T47D (cell line): ENCODE data around the gene KLF15.

Source experiments
- DNase-seq, 2 experiments: peaks; one replicate each; pipeline versions ENCODE4 v3.0.0 to v3.0.0-alpha.2; 2011 to 2012; ENCODE audit warnings: low read depth in 1 of 2, low spot score in 1 of 2
- JUND ChIP-seq: IDR thresholded peaks from 2 replicates; pipeline ENCODE4 v1.6.1; 2012; ENCODE audit warnings: low read depth
- in situ Hi-C: cut with HindIII; loops from 2 replicates; pipeline ENCODE4 v1.10.0; 2016; ENCODE audit warnings: low sequenced_read_pairs, low pct_unique_long_range_greater_than_20kb

The KLF15 gene

GRCh38 chr3:126345641-126346460, 11.4 kb downstream of the KLF15 start:
- no peak for TF ChIP-seq JUND

GRCh38 chr3:126345231-126345630, 12.0 kb downstream of the KLF15 start:
- in situ Hi-C loops: no loop called here
- no peak for TF ChIP-seq JUND
- DNase-seq: no peak

More at GRCh38 chr3:126345641-126346460, 11.4 kb downstream of the KLF15 start:
- no peak for DNase-seq
- in situ Hi-C loops: no loop called here

- no peak for DNase-seq
- no peak for TF ChIP-seq JUND
- in situ Hi-C loops: no loop called here
Observed at GRCh38 chr3:126344380-126345041, 12.7 kb downstream of the KLF15 start.

- in situ Hi-C loops: no loop called here
- no peak for DNase-seq
- no peak for TF ChIP-seq JUND
Observed at GRCh38 chr3:126343649-126344035, 13.6 kb downstream of the KLF15 start.

GRCh38 chr3:126342991-126343648, 14.1 kb downstream of the KLF15 start:
- TF ChIP-seq JUND: no peak
- DNase-seq: no peak
- in situ Hi-C loops: no loop called here

GRCh38 chr3:126342211-126342610, 15.0 kb downstream of the KLF15 start:
- no peak for TF ChIP-seq JUND
- in situ Hi-C loops: no loop called here
- DNase-seq: no peak

- no peak for DNase-seq
- no peak for TF ChIP-seq JUND
- in situ Hi-C loops: no loop called here
Observed at GRCh38 chr3:126341755-126342150, 15.5 kb downstream of the KLF15 start.

- no peak for TF ChIP-seq JUND
- DNase-seq: no peak
- in situ Hi-C loops: no loop called here
Observed at GRCh38 chr3:126340943-126341754, 16.1 kb downstream of the KLF15 start.

GRCh38 chr3:126340596-126340942, 16.6 kb downstream of the KLF15 start:
- TF ChIP-seq JUND: no peak
- no peak for DNase-seq
- in situ Hi-C loops: no loop called here

GRCh38 chr3:126340081-126340511, 17.1 kb downstream of the KLF15 start:
- in situ Hi-C loops: no loop called here
- TF ChIP-seq JUND: no peak
- no peak for DNase-seq

- in situ Hi-C loops: no loop called here
- DNase-seq: no peak
- no peak for TF ChIP-seq JUND
Observed at GRCh38 chr3:126339466-126339865, 17.7 kb downstream of the KLF15 start.

- in situ Hi-C loops: no loop called here
- TF ChIP-seq JUND: no peak
- DNase-seq: no peak
Observed at GRCh38 chr3:126338790-126339288, 18.4 kb downstream of the KLF15 start.
